Suprapubic skin (tissue), 3 donors: Measurements from ENCODE around the gene TLE1.

Source experiments
- EP300 ChIP-seq: sonication (generic); formaldehyde crosslinking; IDR thresholded peaks from one replicate; pipeline ENCODE4 v1.6.1; 2017; ENCODE audit warnings: antibody characterized with exemption
- POLR2A ChIP-seq, 2 donors: fragments of 450-650 bp; IDR thresholded peaks; one replicate each; pipeline ENCODE4 v1.6.1; 2017; ENCODE audit warnings: antibody characterized with exemption in 2 of 2, mild to moderate bottlenecking in 2 of 2, moderate library complexity in 2 of 2
- TF ChIP-seq, protein P1 (sequence below), 2 donors: fragments of 200-600 bp in 1 of 2; fragments of 450-650 bp in 1 of 2; sonication (generic) in 1 of 2; IDR thresholded peaks; one replicate each; pipeline ENCODE4 v1.5.1; 2016 to 2019; ENCODE audit warnings: antibody characterized with exemption in 2 of 2, mild to moderate bottlenecking in 1 of 2, moderate library complexity in 1 of 2

- TF ChIP-seq, protein P1, sequence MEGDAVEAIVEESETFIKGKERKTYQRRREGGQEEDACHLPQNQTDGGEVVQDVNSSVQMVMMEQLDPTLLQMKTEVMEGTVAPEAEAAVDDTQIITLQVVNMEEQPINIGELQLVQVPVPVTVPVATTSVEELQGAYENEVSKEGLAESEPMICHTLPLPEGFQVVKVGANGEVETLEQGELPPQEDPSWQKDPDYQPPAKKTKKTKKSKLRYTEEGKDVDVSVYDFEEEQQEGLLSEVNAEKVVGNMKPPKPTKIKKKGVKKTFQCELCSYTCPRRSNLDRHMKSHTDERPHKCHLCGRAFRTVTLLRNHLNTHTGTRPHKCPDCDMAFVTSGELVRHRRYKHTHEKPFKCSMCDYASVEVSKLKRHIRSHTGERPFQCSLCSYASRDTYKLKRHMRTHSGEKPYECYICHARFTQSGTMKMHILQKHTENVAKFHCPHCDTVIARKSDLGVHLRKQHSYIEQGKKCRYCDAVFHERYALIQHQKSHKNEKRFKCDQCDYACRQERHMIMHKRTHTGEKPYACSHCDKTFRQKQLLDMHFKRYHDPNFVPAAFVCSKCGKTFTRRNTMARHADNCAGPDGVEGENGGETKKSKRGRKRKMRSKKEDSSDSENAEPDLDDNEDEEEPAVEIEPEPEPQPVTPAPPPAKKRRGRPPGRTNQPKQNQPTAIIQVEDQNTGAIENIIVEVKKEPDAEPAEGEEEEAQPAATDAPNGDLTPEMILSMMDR (IDR thresholded peaks at IDR 0.05), result no peak
- no peak for TF ChIP-seq POLR2A (IDR thresholded peaks at IDR 0.05)
- no peak for TF ChIP-seq EP300
Measured at GRCh38 chr9:81564632-81565031, 124.7 kb downstream of the TLE1 start.
